ENCODE measurements around the gene PLXNA4. TPM values are rescaled to one million over a fixed set of nuclear protein-coding genes. Genes with fewer than 3 reads are reported as not detected.

Gene PLXNA4
- polyA plus RNA-seq, 2 of the 4 experiments (the other 2 are of a cell fraction), result 0.12 to 0.34 TPM

GRCh38 chr7:132397070-132397469, 179.2 kb downstream of the PLXNA4 start (continued):
- TF ChIP-seq KDM1A (IDR thresholded peaks at IDR 0.05; ENCODE audit: low read depth) (no peak), RARB (CRISPR knock-in tag; IDR thresholded peaks at IDR 0.05) (no peak), ZFP36 (IDR thresholded peaks at IDR 0.05; ENCODE audit: borderline replicate concordance, partially characterized antibody) (no peak), FOSB (CRISPR knock-in tag; IDR thresholded peaks at IDR 0.05) (no peak), EHF (CRISPR knock-in tag; IDR thresholded peaks at IDR 0.05) (no peak), NR3C1 (IDR thresholded peaks at IDR 0.05) (no peak)

GRCh38 chr7:132395361-132395760, 180.9 kb downstream of the PLXNA4 start:
- ATAC-seq (no peak), FAIRE-seq (no peak), DNase-seq (ENCODE audit: low read depth in 1 of 2, low spot score in 1 of 2) (no peak)
- no peak overlapping the region for H3K27ac ChIP-seq
- ChIA-PET CTCF (interaction anchor here (1.6 kb wide), 1 partner anchor 8 kb away, joined by 4 read pairs; no protein-coding TSS in a partner anchor), POLR2A (no interaction called here)
- no peaks in the 10 kb centered on the region for H3K9me3 ChIP-seq
- H3K4me3 ChIP-seq, result no peak overlapping the region
- no peaks in the 10 kb centered on the region for H3K4me1 ChIP-seq
- no peak overlapping the region for H3K4me2 ChIP-seq
- TF ChIP-seq USF2 (IDR thresholded peaks at IDR 0.05) (no peak), GATA3 (IDR thresholded peaks at IDR 0.05; ENCODE audit: borderline replicate concordance) (no peak), KDM1A (IDR thresholded peaks at IDR 0.05; ENCODE audit: low read depth) (no peak), RNF2 (IDR thresholded peaks at IDR 0.05; ENCODE audit: borderline replicate concordance, low read depth) (no peak), E2F6 (IDR thresholded peaks at IDR 0.05; ENCODE audit: borderline replicate concordance, low read depth) (no peak), MAZ (IDR thresholded peaks at IDR 0.05; ENCODE audit: borderline replicate concordance, low read depth, low read length) (no peak), CTCF (IDR thresholded peaks at IDR 0.05) (no peak), BHLHE40 (IDR thresholded peaks at IDR 0.05; ENCODE audit: low read depth, low read length) (no peak), FOSL2 (IDR thresholded peaks at IDR 0.05) (no peak), FOSL2 (CRISPR knock-in tag; IDR thresholded peaks at IDR 0.05) (no peak), CBX8 (IDR thresholded peaks at IDR 0.05) (no peak), POLR2A (IDR thresholded peaks at IDR 0.05; ENCODE audit: low read length) (no peak), EHMT2 (IDR thresholded peaks at IDR 0.05; ENCODE audit: low read depth) (no peak), PHF8 (IDR thresholded peaks at IDR 0.05; ENCODE audit: borderline replicate concordance, low read depth) (no peak), CHD4 (IDR thresholded peaks at IDR 0.05; ENCODE audit: borderline replicate concordance) (no peak), MAX (IDR thresholded peaks at IDR 0.05) (no peak), TFCP2L1 (CRISPR knock-in tag; IDR thresholded peaks at IDR 0.05) (no peak)
- 29% methylated on average over 4 of the region's 4 CpGs for WGBS (ENCODE audit: missing lambda C conversion rate)

- H3K4me1 ChIP-seq, result no peaks in the 10 kb centered on the region
- FAIRE-seq, result no peak
- TF ChIP-seq NPAS2 (CRISPR knock-in tag; IDR thresholded peaks at IDR 0.05; ENCODE audit: borderline replicate concordance), result no peak
- 0 out of 3 replicates have a peak, but pooled peaks have one; percentile 11 for TF ChIP-seq SMC3 (IDR thresholded peaks at IDR 0.05)
- peak; percentile 31 to 45; a peak in 3 of 5 replicates for TF ChIP-seq RAD21 (conservative IDR thresholded peaks at IDR 0.05 in 1 of 2, IDR thresholded peaks at IDR 0.05 in 1 of 2)
- TF ChIP-seq CTCF (IDR thresholded peaks at IDR 0.05), result 0 out of 3 replicates have a peak, but pooled peaks have one; percentile 25
- no peaks in the 10 kb centered on the region for H3K9me3 ChIP-seq
- 72% methylated on average over 6 of the region's 7 CpGs for WGBS (ENCODE audit: missing lambda C conversion rate)
- ChIA-PET CTCF (interaction anchor here (0.7 to 1.5 kb wide), 9 partner anchors 7 to 1040 kb away, joined by 3 to 8 read pairs (median 3); no protein-coding TSS in a partner anchor), POLR2A (no interaction called here)
- H3K4me3 ChIP-seq, result no peak overlapping the region
- no peak overlapping the region for H3K4me2 ChIP-seq
- H3K27ac ChIP-seq, result no peak overlapping the region
- peak in 1 of 2 experiments; percentile 26 for DNase-seq (ENCODE audit: low read depth in 1 of 2, low spot score in 1 of 2)
- peak in 1 of 2 experiments; percentile 48; a peak in 1 of 6 replicates for ATAC-seq
Observed at GRCh38 chr7:132394283-132395198, 181.7 kb downstream of the PLXNA4 start.

All from A549 (cell line).